ENCODE data around the gene PIERCE2. TPM values are rescaled to one million over a fixed set of nuclear protein-coding genes. Genes with fewer than 3 reads are reported as not detected.

The PIERCE2 gene
- total and polyA plus RNA-seq, 2 of the 13 experiments (the other 11 are each of a cell fraction or from before 2014, with no cell fraction given): 0.09 TPM; not detected in 1

DNA sequence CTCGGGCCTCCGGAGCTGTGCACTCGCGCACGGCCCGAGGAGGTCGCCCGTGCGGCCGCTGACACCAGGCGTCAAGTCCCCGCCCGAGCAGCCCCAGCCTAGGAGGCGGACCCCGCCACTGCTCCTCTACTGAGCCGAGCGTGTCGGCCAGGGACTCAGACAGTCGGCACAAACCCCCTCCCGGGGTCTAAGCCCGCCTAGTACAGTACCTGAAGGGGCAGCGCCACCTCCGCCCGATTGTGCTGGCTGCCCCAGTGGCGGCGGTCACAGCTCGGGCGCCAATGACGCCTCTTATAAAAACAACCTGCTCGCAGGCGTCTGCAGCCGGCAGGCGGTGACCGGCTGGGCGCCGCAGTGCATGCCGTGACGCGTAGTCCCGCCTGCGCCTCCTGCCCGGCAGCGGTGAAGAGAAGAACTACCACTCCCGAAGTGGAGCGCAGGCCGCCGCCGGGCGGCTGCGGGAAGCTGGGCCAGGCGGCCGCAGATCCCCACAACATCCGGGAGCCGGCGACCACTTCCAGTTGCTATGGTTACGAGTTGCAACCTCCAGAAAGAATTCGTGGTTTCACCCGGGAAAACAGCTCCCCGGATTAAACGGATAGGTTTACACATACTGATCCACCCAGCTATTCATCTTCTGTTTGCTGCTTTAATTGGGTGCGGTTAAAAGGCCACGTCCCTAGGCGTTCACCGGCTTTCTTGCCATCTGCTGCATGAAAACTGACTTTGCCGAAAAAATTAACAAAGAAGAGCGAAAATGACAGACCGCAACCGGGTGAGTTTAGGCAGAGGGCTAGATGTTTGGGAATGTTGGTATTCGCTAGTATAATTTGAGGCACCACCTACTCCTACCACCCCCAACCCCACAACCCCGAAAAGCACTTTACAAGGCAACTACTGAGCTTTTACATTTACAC, at the start of gene PIERCE2, which contains the start of gene CCPG1 (continued):
- TF ChIP-seq, protein P1, sequence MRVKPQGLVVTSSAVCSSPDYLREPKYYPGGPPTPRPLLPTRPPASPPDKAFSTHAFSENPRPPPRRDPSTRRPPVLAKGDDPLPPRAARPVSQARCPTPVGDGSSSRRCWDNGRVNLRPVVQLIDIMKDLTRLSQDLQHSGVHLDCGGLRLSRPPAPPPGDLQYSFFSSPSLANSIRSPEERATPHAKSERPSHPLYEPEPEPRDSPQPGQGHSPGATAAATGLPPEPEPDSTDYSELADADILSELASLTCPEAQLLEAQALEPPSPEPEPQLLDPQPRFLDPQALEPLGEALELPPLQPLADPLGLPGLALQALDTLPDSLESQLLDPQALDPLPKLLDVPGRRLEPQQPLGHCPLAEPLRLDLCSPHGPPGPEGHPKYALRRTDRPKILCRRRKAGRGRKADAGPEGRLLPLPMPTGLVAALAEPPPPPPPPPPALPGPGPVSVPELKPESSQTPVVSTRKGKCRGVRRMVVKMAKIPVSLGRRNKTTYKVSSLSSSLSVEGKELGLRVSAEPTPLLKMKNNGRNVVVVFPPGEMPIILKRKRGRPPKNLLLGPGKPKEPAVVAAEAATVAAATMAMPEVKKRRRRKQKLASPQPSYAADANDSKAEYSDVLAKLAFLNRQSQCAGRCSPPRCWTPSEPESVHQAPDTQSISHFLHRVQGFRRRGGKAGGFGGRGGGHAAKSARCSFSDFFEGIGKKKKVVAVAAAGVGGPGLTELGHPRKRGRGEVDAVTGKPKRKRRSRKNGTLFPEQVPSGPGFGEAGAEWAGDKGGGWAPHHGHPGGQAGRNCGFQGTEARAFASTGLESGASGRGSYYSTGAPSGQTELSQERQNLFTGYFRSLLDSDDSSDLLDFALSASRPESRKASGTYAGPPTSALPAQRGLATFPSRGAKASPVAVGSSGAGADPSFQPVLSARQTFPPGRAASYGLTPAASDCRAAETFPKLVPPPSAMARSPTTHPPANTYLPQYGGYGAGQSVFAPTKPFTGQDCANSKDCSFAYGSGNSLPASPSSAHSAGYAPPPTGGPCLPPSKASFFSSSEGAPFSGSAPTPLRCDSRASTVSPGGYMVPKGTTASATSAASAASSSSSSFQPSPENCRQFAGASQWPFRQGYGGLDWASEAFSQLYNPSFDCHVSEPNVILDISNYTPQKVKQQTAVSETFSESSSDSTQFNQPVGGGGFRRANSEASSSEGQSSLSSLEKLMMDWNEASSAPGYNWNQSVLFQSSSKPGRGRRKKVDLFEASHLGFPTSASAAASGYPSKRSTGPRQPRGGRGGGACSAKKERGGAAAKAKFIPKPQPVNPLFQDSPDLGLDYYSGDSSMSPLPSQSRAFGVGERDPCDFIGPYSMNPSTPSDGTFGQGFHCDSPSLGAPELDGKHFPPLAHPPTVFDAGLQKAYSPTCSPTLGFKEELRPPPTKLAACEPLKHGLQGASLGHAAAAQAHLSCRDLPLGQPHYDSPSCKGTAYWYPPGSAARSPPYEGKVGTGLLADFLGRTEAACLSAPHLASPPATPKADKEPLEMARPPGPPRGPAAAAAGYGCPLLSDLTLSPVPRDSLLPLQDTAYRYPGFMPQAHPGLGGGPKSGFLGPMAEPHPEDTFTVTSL (CRISPR knock-in tag; IDR thresholded peaks at IDR 0.05; ENCODE audit: borderline replicate concordance): 0 out of 2 replicates have a peak, but pooled peaks have one; percentile 47
- TF ChIP-seq FOXP1 (IDR thresholded peaks at IDR 0.05): no peak
- no peak for TF ChIP-seq FOXP1 (CRISPR knock-in tag; IDR thresholded peaks at IDR 0.05)
- TF ChIP-seq KDM4B (CRISPR knock-in tag; IDR thresholded peaks at IDR 0.05): no peak; the same call in 1 of the 2 replicates
- 0 out of 2 replicates have a peak, but pooled peaks have one; percentile 80 for TF ChIP-seq SNAI1 (CRISPR knock-in tag; IDR thresholded peaks at IDR 0.05; ENCODE audit: borderline replicate concordance)
- TF ChIP-seq, protein P2, sequence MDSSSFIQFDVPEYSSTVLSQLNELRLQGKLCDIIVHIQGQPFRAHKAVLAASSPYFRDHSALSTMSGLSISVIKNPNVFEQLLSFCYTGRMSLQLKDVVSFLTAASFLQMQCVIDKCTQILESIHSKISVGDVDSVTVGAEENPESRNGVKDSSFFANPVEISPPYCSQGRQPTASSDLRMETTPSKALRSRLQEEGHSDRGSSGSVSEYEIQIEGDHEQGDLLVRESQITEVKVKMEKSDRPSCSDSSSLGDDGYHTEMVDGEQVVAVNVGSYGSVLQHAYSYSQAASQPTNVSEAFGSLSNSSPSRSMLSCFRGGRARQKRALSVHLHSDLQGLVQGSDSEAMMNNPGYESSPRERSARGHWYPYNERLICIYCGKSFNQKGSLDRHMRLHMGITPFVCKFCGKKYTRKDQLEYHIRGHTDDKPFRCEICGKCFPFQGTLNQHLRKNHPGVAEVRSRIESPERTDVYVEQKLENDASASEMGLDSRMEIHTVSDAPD (CRISPR knock-in tag; IDR thresholded peaks at IDR 0.05): peak; percentile 51; the same call in 1 of the 2 replicates
- TF ChIP-seq SALL1 (CRISPR knock-in tag; IDR thresholded peaks at IDR 0.05): peak; percentile 69
- no peak; the same call in 1 of the 2 replicates for TF ChIP-seq MEIS2 (CRISPR knock-in tag; IDR thresholded peaks at IDR 0.05)
- TF ChIP-seq KLF15 (CRISPR knock-in tag; IDR thresholded peaks at IDR 0.05; ENCODE audit: borderline replicate concordance): peak; percentile 45; the same call in 1 of the 2 replicates
- TF ChIP-seq ZNF577 (CRISPR knock-in tag; IDR thresholded peaks at IDR 0.05; ENCODE audit: borderline replicate concordance, low read depth): no peak
- peak; percentile 64; the same call in 1 of the 2 replicates for TF ChIP-seq MTA1 (CRISPR knock-in tag; IDR thresholded peaks at IDR 0.05; ENCODE audit: borderline replicate concordance)
- 0 out of 2 replicates have a peak, but pooled peaks have one; percentile 28 for TF ChIP-seq SMAD1 (CRISPR knock-in tag; IDR thresholded peaks at IDR 0.05; ENCODE audit: borderline replicate concordance, low read depth)
- peak; percentile 46 for TF ChIP-seq TBL1XR1 (IDR thresholded peaks at IDR 0.05; ENCODE audit: borderline replicate concordance, low read length, partially characterized antibody)
- no peak for TF ChIP-seq KAT2B (IDR thresholded peaks at IDR 0.05; ENCODE audit: borderline replicate concordance, low read depth, low read length)
- peak; percentile 61; the same call in 1 of the 2 replicates for TF ChIP-seq HOXA3 (CRISPR knock-in tag; IDR thresholded peaks at IDR 0.05)
- TF ChIP-seq SNAPC2 (CRISPR knock-in tag; IDR thresholded peaks at IDR 0.05): peak; percentile 33; the same call in 1 of the 2 replicates
- TF ChIP-seq ZFP41 (CRISPR knock-in tag; IDR thresholded peaks at IDR 0.05; ENCODE audit: borderline replicate concordance): no peak; the same call in 1 of the 2 replicates
- TF ChIP-seq, protein P3, sequence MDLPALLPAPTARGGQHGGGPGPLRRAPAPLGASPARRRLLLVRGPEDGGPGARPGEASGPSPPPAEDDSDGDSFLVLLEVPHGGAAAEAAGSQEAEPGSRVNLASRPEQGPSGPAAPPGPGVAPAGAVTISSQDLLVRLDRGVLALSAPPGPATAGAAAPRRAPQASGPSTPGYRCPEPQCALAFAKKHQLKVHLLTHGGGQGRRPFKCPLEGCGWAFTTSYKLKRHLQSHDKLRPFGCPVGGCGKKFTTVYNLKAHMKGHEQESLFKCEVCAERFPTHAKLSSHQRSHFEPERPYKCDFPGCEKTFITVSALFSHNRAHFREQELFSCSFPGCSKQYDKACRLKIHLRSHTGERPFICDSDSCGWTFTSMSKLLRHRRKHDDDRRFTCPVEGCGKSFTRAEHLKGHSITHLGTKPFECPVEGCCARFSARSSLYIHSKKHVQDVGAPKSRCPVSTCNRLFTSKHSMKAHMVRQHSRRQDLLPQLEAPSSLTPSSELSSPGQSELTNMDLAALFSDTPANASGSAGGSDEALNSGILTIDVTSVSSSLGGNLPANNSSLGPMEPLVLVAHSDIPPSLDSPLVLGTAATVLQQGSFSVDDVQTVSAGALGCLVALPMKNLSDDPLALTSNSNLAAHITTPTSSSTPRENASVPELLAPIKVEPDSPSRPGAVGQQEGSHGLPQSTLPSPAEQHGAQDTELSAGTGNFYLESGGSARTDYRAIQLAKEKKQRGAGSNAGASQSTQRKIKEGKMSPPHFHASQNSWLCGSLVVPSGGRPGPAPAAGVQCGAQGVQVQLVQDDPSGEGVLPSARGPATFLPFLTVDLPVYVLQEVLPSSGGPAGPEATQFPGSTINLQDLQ (CRISPR knock-in tag; IDR thresholded peaks at IDR 0.05): no peak
- peak; percentile 71 for TF ChIP-seq RFX5 (IDR thresholded peaks at IDR 0.05; ENCODE audit: low read depth, low read length)

All from HepG2 (cell line).